ENCODE results near the gene ADAMTS5. TPM values are rescaled to one million over a fixed set of nuclear protein-coding genes. Genes with fewer than 3 reads are reported as not detected.

ADAMTS5 gene
- 10 to 100 TPM; 14.4 to 34.5 (median 20.8) TPM for total RNA-seq

DNA sequence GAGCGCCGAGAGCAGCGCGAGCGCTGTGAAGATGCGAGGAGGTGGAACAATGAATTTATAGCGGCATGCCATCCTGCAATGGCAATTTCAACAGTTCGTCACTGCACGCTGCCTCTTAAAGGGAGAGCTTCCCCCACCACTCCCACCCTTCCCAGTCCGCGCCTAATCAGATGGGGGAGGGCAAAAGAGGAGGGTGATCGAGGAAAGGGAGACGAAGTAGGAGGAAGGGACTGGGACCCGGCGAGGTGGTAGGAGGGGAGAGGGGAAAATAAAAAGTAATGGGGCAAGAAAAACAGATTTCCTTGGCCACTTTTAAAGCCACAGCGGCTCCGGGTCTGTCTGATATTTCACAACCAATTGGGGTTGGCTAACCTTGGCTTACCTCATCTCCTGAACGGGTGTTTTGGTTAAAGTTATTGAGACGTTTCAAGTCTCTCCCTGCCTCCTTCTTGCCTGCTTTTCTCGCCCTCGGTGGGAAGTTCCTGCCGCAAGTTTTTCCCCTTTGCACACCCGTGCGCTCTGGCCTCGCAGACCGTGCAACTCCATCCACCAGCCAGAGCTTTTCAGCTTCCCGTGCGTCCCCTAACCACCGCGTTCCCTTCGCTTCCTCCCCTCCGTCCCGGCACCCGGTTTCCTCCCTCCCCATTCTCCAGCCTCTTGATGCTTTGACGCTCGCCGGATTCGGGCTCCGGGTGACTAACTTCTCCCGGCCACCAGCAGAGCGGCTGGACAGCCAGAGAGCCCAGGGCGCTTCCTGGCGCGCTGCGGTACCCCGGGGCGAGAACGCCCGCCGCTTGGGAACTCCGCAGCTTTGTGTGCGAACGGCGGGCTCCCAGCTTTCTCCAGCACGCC lies at the start of gene ADAMTS5:
TSS of gene ADAMTS5 (minus strand) at position 27 of the 852 bp plus-strand sequence. CDS start 697 bp downstream, outside the sequence.
- intact Hi-C loops (cut with DNase I): no loop called here
- H3K9me3 ChIP-seq: no peaks in the 10 kb centered on the region
- H3K4me1 ChIP-seq: peaks cover 8 to 53% (median 48%) of the 10 kb centered on the region in 4 donors
- H3K36me3 ChIP-seq: no peaks in the 10 kb centered on the region
- no peak for DNase-seq (ENCODE audit: extremely low spot score)
- H3K4me3 ChIP-seq: peak within 1 kb of the TSS; percentile 64 to 76 (median 69)
- WGBS: 1% methylated on average over 55 of the region's 55 CpGs
- H3K27me3 ChIP-seq: peaks cover 0 to 11% (median 0%) of the 10 kb centered on the region in 4 donors
- peak within 1 kb of the TSS; percentile 75 to 90 (median 83) for H3K27ac ChIP-seq (replicated peaks in 1 of 4)
- TF ChIP-seq POLR2AphosphoS5 (IDR thresholded peaks at IDR 0.05) (peak; percentile 65 to 95), POLR2A (IDR thresholded peaks at IDR 0.05; ENCODE audit: low read depth) (peak; percentile 60), EP300 (IDR thresholded peaks at IDR 0.05) (no peak)
- TF ChIP-seq, protein P1, sequence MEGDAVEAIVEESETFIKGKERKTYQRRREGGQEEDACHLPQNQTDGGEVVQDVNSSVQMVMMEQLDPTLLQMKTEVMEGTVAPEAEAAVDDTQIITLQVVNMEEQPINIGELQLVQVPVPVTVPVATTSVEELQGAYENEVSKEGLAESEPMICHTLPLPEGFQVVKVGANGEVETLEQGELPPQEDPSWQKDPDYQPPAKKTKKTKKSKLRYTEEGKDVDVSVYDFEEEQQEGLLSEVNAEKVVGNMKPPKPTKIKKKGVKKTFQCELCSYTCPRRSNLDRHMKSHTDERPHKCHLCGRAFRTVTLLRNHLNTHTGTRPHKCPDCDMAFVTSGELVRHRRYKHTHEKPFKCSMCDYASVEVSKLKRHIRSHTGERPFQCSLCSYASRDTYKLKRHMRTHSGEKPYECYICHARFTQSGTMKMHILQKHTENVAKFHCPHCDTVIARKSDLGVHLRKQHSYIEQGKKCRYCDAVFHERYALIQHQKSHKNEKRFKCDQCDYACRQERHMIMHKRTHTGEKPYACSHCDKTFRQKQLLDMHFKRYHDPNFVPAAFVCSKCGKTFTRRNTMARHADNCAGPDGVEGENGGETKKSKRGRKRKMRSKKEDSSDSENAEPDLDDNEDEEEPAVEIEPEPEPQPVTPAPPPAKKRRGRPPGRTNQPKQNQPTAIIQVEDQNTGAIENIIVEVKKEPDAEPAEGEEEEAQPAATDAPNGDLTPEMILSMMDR (IDR thresholded peaks at IDR 0.05): peak in 1 of 3 experiments; percentile 22

DNA sequence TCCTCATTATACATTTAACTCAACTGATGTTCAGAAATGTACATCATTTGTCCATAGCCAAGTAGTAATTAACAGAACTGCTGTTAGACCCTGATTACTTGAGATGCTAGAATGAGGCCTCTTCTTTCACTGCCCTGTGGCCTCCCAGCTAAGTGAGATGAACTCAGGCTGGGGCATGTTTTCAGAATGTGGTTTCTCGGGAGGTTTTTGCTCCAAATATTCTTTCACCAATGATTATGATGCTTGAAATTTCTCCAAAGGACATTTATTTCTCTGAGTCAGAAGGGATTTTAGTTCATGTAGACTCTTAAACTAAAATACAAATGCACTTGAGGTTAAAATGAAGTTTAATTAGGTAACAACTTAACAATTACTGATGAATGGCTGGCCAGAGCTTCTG lies 34.6 kb upstream of the ADAMTS5 start:
- no peaks in the 10 kb centered on the region for H3K4me1 ChIP-seq
- H3K4me3 ChIP-seq: no peak overlapping the region
- WGBS: 38% methylated on average over 1 of the region's 1 CpG
- no peaks in the 10 kb centered on the region for H3K27me3 ChIP-seq
- no peaks in the 10 kb centered on the region for H3K36me3 ChIP-seq
- H3K27ac ChIP-seq (replicated peaks in 1 of 4): no peak overlapping the region
- no peaks in the 10 kb centered on the region for H3K9me3 ChIP-seq
- TF ChIP-seq, protein P1 (IDR thresholded peaks at IDR 0.05): no peak
- TF ChIP-seq POLR2AphosphoS5 (IDR thresholded peaks at IDR 0.05): no peak
- TF ChIP-seq EP300 (IDR thresholded peaks at IDR 0.05): no peak
- no peak for TF ChIP-seq POLR2A (IDR thresholded peaks at IDR 0.05; ENCODE audit: low read depth)
- no peak for DNase-seq (ENCODE audit: extremely low spot score)
- intact Hi-C loops (cut with DNase I): no loop called here

DNA sequence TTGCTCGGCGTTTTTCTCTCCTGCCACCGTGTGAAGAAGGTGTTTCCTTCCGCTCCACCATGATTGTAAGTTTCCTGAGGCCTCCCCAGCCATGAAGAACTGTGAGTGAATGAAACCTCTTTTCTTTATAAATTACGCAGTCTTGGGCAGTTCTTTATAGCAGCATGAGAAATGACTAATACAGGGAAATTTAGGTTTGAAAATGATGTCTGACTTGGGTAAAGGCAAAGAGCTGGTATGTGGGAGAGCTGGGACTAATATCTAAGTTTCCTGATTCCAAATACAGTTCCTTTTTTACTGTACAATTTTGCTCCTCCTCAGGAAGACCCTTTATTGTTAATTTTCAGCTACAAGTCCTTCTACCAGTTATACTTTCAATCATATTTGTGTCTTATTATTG lies 16.7 kb upstream of the ADAMTS5 start:
- H3K27ac ChIP-seq (replicated peaks in 1 of 4): no peak overlapping the region
- peaks cover 0 to 13% (median 5%) of the 10 kb centered on the region in 4 donors for H3K9me3 ChIP-seq
- TF ChIP-seq, protein P1 (IDR thresholded peaks at IDR 0.05): no peak
- TF ChIP-seq POLR2A (IDR thresholded peaks at IDR 0.05; ENCODE audit: low read depth) (no peak), EP300 (IDR thresholded peaks at IDR 0.05) (no peak), POLR2AphosphoS5 (IDR thresholded peaks at IDR 0.05) (no peak)
- no peak for DNase-seq (ENCODE audit: extremely low spot score)
- intact Hi-C loops (cut with DNase I): no loop called here
- no peaks in the 10 kb centered on the region for H3K36me3 ChIP-seq
- H3K27me3 ChIP-seq: no peaks in the 10 kb centered on the region
- H3K4me3 ChIP-seq: no peak overlapping the region
- H3K4me1 ChIP-seq: no peaks in the 10 kb centered on the region
- 92% methylated on average over 5 of the region's 5 CpGs for WGBS

DNA sequence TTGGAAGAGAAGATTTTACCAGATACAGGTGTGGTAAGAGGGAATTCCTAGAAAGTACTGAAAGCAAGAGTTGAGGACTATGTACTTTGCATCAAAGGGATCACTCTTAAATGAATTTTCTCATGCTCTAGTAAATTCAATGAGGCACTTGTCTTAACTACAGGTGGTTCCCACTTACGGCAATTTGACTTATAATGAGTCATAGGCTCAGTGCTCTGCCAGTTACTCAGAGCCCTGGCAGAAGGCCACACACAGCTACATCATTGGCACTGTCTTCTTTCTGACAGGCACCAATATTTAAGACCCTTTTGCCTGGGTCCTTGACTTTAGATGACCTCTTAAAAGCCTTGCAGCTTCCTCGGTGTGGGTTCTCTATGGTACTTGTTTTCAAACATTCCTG lies 15.9 kb upstream of the ADAMTS5 start:
- WGBS: 66% methylated on average over 2 of the region's 2 CpGs

More for the DNA sequence above, 15.9 kb upstream of the ADAMTS5 start:
- intact Hi-C loops (cut with DNase I): no loop called here
- H3K9me3 ChIP-seq: peaks cover 0 to 5% (median 1%) of the 10 kb centered on the region in 4 donors
- DNase-seq (ENCODE audit: extremely low spot score): no peak
- no peak for TF ChIP-seq POLR2A (IDR thresholded peaks at IDR 0.05; ENCODE audit: low read depth)
- TF ChIP-seq EP300 (IDR thresholded peaks at IDR 0.05): no peak
- no peak for TF ChIP-seq POLR2AphosphoS5 (IDR thresholded peaks at IDR 0.05)
- TF ChIP-seq, protein P1 (IDR thresholded peaks at IDR 0.05): no peak
- H3K27ac ChIP-seq (replicated peaks in 1 of 4): no peak overlapping the region
- no peaks in the 10 kb centered on the region for H3K4me1 ChIP-seq
- H3K27me3 ChIP-seq: no peaks in the 10 kb centered on the region
- H3K36me3 ChIP-seq: no peaks in the 10 kb centered on the region
- H3K4me3 ChIP-seq: no peak overlapping the region

Data from esophagus muscularis mucosa (tissue), 4 donors.